Keratinocyte (primary cell): Measurements from ENCODE around the gene HEPACAM. TPM values are rescaled to one million over a fixed set of nuclear protein-coding genes. Genes with fewer than 3 reads are reported as not detected.

Experiments
- DNase-seq: peaks from one replicate; pipeline ENCODE4 v3.0.0-alpha.2; 2011; ENCODE audit warnings: low read depth, missing footprints, low spot score
- FAIRE-seq: peaks from 2 replicates; lab custom pipeline; 2011; peaks lifted over from hg19 to GRCh38; lab: Jason Lieb, UNC
- H2AFZ ChIP-seq: 2 replicates; pipeline ENCODE4 v1.6.0; 2012; ENCODE audit warnings: low read length, control low read depth, inconsistent platforms; ENCODE audit not compliant: control insufficient read depth
- H3K27ac ChIP-seq: 2 replicates; pipeline ENCODE4 v1.5.1; 2011; ENCODE audit warnings: low read length; ENCODE audit not compliant: control insufficient read depth, insufficient read depth
- H3K27me3 ChIP-seq: 3 replicates; pipeline ENCODE4 v1.6.0; 2011; ENCODE audit warnings: low read length; ENCODE audit not compliant: control insufficient read depth, insufficient read depth; ENCODE audit errors: extremely low read depth
- H3K36me3 ChIP-seq, 2 experiments: 2 replicates in 1 of 2; 3 replicates in 1 of 2; pipeline ENCODE4 v1.5.1; 2011; ENCODE audit warnings: low read length in 2 of 2, mild to moderate bottlenecking in 1 of 2; ENCODE audit not compliant: control insufficient read depth in 2 of 2, insufficient read depth in 2 of 2; ENCODE audit errors: extremely low read depth in 1 of 2
- H3K4me1 ChIP-seq: 3 replicates; pipeline ENCODE4 v1.5.1; 2011; ENCODE audit warnings: low read length; ENCODE audit not compliant: control insufficient read depth, insufficient read depth; ENCODE audit errors: extremely low read depth
- H3K4me2 ChIP-seq: 3 replicates; pipeline ENCODE4 v1.6.0; 2011; ENCODE audit warnings: low read depth, low read length; ENCODE audit not compliant: control insufficient read depth, insufficient read depth; ENCODE audit errors: extremely low read depth
- H3K4me3 ChIP-seq, 3 experiments: fragments of 200-600 bp in 1 of 3; sonication (generic) in 1 of 3; 2 replicates in 2 of 3; 3 replicates in 1 of 3; pipeline ENCODE4 v1.5.1; 2011 to 2016; ENCODE audit warnings: low read length in 3 of 3, mild to moderate bottlenecking in 3 of 3, control low read depth in 2 of 3, inconsistent platforms in 1 of 3, low read depth in 1 of 3, mixed read lengths in 1 of 3, mixed run types in 1 of 3, moderate library complexity in 1 of 3; ENCODE audit not compliant: control insufficient read depth in 2 of 3, insufficient read depth in 2 of 3; ENCODE audit errors: extremely low read depth in 1 of 3
- H3K79me2 ChIP-seq: 2 replicates; pipeline ENCODE4 v1.6.0; 2012; ENCODE audit warnings: low read length; ENCODE audit not compliant: control insufficient read depth, insufficient read depth
- H3K9ac ChIP-seq: 3 replicates; pipeline ENCODE4 v1.6.0; 2011; ENCODE audit warnings: low read length; ENCODE audit not compliant: control insufficient read depth, insufficient read depth; ENCODE audit errors: extremely low read depth
- H3K9me1 ChIP-seq: 3 replicates; pipeline ENCODE4 v1.6.0; 2011; ENCODE audit warnings: low read length; ENCODE audit not compliant: control insufficient read depth, insufficient read depth; ENCODE audit errors: extremely low read depth
- H3K9me3 ChIP-seq: 2 replicates; pipeline ENCODE4 v1.5.1; 2012; ENCODE audit warnings: low read depth, low read length; ENCODE audit not compliant: control insufficient read depth
- H4K20me1 ChIP-seq: 3 replicates; pipeline ENCODE4 v1.6.0; 2011; ENCODE audit warnings: low read length; ENCODE audit not compliant: control insufficient read depth, insufficient read depth; ENCODE audit errors: extremely low read depth
- CTCF ChIP-seq, 3 experiments: IDR thresholded peaks in 1 of 3; conservative IDR thresholded peaks in 1 of 3; optimal IDR thresholded peaks in 1 of 3; 2 replicates in 2 of 3; 3 replicates in 1 of 3; pipeline versions ENCODE3 to v1.5.1; 2011; ENCODE audit warnings: low read length in 3 of 3, mild to moderate bottlenecking in 3 of 3, moderate library complexity in 2 of 3, control low read depth in 1 of 3, inconsistent platforms in 1 of 3; ENCODE audit not compliant: insufficient read depth in 2 of 3; ENCODE audit errors: extremely low read depth in 1 of 3
- EZH2 ChIP-seq: IDR thresholded peaks from one replicate; pipeline ENCODE4 v1.6.1; 2012; ENCODE audit warnings: inconsistent platforms, mild to moderate bottlenecking, low read length, moderate library complexity
- dilution Hi-C: fragments of 300-500 bp; cut with MboI; formaldehyde crosslinking; loops from one replicate; pipeline ENCODE4 v1.7.0; 2020; ENCODE audit warnings: low sequenced_read_pairs; ENCODE audit not compliant: extremely low pct_ligation_motif_present
- polyA plus RNA-seq, 5 experiments: library from polyadenylated mRNA; depleted of rRNA in 3 of 5; stranded (reverse) in 3 of 5; stranded (forward) in 1 of 5; unstranded in 1 of 5; fragments of >200 nt; gene quantifications; 1 replicate in 1 of 5; 2 replicates in 3 of 5; 3 replicates in 1 of 5; pipeline versions ENCODE4 v1.2.1 to v1.2.3, GENCODE V29; 2011 to 2012; ENCODE audit warnings: missing spikeins in 2 of 5, low read depth in 1 of 5, low replicate concordance in 1 of 5

HEPACAM gene
- polyA plus RNA-seq, 1 donor (not counting 4 experiments of a cell fraction or from before 2014, with no cell fraction given) = not detected

GRCh38 chr11:124882339-124883071, 53.3 kb downstream of the HEPACAM start:
- no peaks in the 10 kb centered on the region for H3K9me1 ChIP-seq
- no peaks in the 10 kb centered on the region for H3K27me3 ChIP-seq
- no peaks in the 10 kb centered on the region for H3K79me2 ChIP-seq
- FAIRE-seq (no peak), DNase-seq (no peak)
- H3K4me2 ChIP-seq = no peak overlapping the region
- H3K9me3 ChIP-seq = no peaks in the 10 kb centered on the region
- H3K4me3 ChIP-seq = no peak overlapping the region
- peaks cover 2% of the 10 kb centered on the region for H3K4me1 ChIP-seq
- dilution Hi-C loops = no loop called here
- H2AFZ ChIP-seq = no peak overlapping the region
- no peak overlapping the region for H3K27ac ChIP-seq
- no peak overlapping the region for H3K9ac ChIP-seq
- H4K20me1 ChIP-seq = no peaks in the 10 kb centered on the region
- TF ChIP-seq EZH2 = no peak
- TF ChIP-seq CTCF (optimal IDR thresholded peaks at IDR 0.05 in 1 of 3, IDR thresholded peaks at IDR 0.05 in 1 of 3, conservative IDR thresholded peaks at IDR 0.05 in 1 of 3; ENCODE audit: extremely low read depth in 1 of 3, insufficient read depth in 2 of 3, low read length in 3 of 3) = no peak
- H3K36me3 ChIP-seq = peaks cover 0 to 1% of the 10 kb centered on the region in 2 experiments

- Histone ChIP-seq H3K27me3 (peaks cover 1% of the 10 kb centered on the region), H3K4me1 (peaks cover 11% of the 10 kb centered on the region), H3K4me3 (no peak overlapping the region), H3K9me3 (no peaks in the 10 kb centered on the region), H3K9ac (no peak overlapping the region), H3K4me2 (no peak overlapping the region), H4K20me1 (no peaks in the 10 kb centered on the region), H3K79me2 (no peaks in the 10 kb centered on the region), H3K27ac (no peak overlapping the region), H3K9me1 (no peaks in the 10 kb centered on the region), H2AFZ (no peak overlapping the region), H3K36me3 (peaks cover 0 to 1% of the 10 kb centered on the region in 2 experiments)
- dilution Hi-C loops = no loop called here
- DNase-seq (no peak), FAIRE-seq (no peak)
- TF ChIP-seq EZH2 (no peak), CTCF (optimal IDR thresholded peaks at IDR 0.05 in 1 of 3, IDR thresholded peaks at IDR 0.05 in 1 of 3, conservative IDR thresholded peaks at IDR 0.05 in 1 of 3; ENCODE audit: extremely low read depth in 1 of 3, insufficient read depth in 2 of 3, low read length in 3 of 3) (no peak)
These were observed 54.9 kb downstream of the HEPACAM start for GRCh38 chr11:124880958-124881357.
